Thyroid gland (tissue), 4 donors: ENCODE measurements around the gene MTCH1. TPM values are rescaled to one million over a fixed set of nuclear protein-coding genes. Genes with fewer than 3 reads are reported as not detected.

ENCODE experiments used
- DNase-seq, 2 donors: peaks; one replicate each; pipeline ENCODE4 v3.0.0-alpha.2; 2019
- H3K27ac ChIP-seq, 3 donors: fragments of 200-600 bp; sonication (generic); 1 replicate in 2 of 3; 2 replicates in 1 of 3; pipeline ENCODE4 v1.5.1; 2016 to 2019; ENCODE audit warnings: mild to moderate bottlenecking in 1 of 3, moderate library complexity in 1 of 3
- H3K27me3 ChIP-seq: fragments of 200-600 bp; sonication (generic); one replicate; pipeline ENCODE4 v1.5.1; 2019
- H3K36me3 ChIP-seq, 2 donors: fragments of 200-600 bp; sonication (generic); one replicate each; pipeline ENCODE4 v1.5.1; 2016 to 2019
- H3K4me1 ChIP-seq, 2 donors: fragments of 200-600 bp; sonication (generic); one replicate each; pipeline ENCODE4 v1.5.1; 2017 to 2019
- H3K4me3 ChIP-seq, 3 donors: fragments of 200-600 bp; sonication (generic); replicated peaks in 1 of 3; 1 replicate in 2 of 3; 2 replicates in 1 of 3; pipeline ENCODE4 v1.5.1; 2016; ENCODE audit warnings: mild to moderate bottlenecking in 1 of 3
- H3K9me3 ChIP-seq: fragments of 200-600 bp; sonication (generic); one replicate; pipeline ENCODE4 v1.5.1; 2017
- CTCF ChIP-seq, 6 experiments: fragments of 200-600 bp in 3 of 6; fragments of 450-650 bp in 3 of 6; sonication (generic) in 3 of 6; IDR thresholded peaks; one replicate each; pipeline ENCODE4 v1.5.1; 2016 to 2019; ENCODE audit warnings: antibody characterized with exemption in 6 of 6, mild to moderate bottlenecking in 2 of 6, inconsistent platforms in 1 of 6, moderate library complexity in 1 of 6
- POLR2A ChIP-seq, 2 donors: fragments of 450-650 bp; IDR thresholded peaks; one replicate each; pipeline ENCODE4 v1.6.1; 2017; ENCODE audit warnings: antibody characterized with exemption in 2 of 2, mild to moderate bottlenecking in 2 of 2, moderate library complexity in 1 of 2
- WGBS, 2 donors: methylation state at CpG; one replicate each; pipeline ENCODE4 v1.1.5; 2017; 5-methylcytosine and 5-hydroxymethylcytosine counted together
- intact Hi-C: fragments of 100-400 bp; cut with DNase I; formaldehyde crosslinking; loops from one replicate; pipeline ENCODE4 v1.15.1; 2023
- total RNA-seq, 4 donors: library from RNA; depleted of rRNA; stranded (reverse); fragments of >200 nt; gene quantifications; one replicate each; pipeline ENCODE4 v1.2.3, GENCODE V29; 2016

MTCH1 gene
- total RNA-seq, 4 donors from 2014 or later: 571 to 1,096 (median 866) TPM

- 87 to 90% methylated on average over 15 to 16 of the region's 16 CpGs for WGBS, 2 donors
- H3K4me3 ChIP-seq: no peak overlapping the region
- peak overlapping the region in 2 of 3 donors; percentile 7 to 70 for H3K27ac ChIP-seq
- peaks cover 62 to 67% of the 10 kb centered on the region in 2 donors for H3K4me1 ChIP-seq
- no peaks in the 10 kb centered on the region for H3K9me3 ChIP-seq
- TF ChIP-seq POLR2A (IDR thresholded peaks at IDR 0.05) (no peak), CTCF (IDR thresholded peaks at IDR 0.05) (no peak)
- H3K36me3 ChIP-seq: peaks cover 47 to 62% of the 10 kb centered on the region in 2 donors
- no peaks in the 10 kb centered on the region for H3K27me3 ChIP-seq
- no peak for DNase-seq
- intact Hi-C loops: loop anchor here (5.0 kb wide), 1 partner anchor 56 kb away; no protein-coding TSS in a partner anchor
Measured at GRCh38 chr6:36968266-36968977, 17.6 kb downstream of the MTCH1 start.

- Histone ChIP-seq H3K27ac (no peak overlapping the region), H3K36me3 (peaks cover 47 to 58% of the 10 kb centered on the region in 2 donors), H3K9me3 (no peaks in the 10 kb centered on the region), H3K27me3 (no peaks in the 10 kb centered on the region), H3K4me1 (peaks cover 59 to 66% of the 10 kb centered on the region in 2 donors), H3K4me3 (no peak overlapping the region)
- intact Hi-C loops: loop anchor here (5.0 kb wide), 1 partner anchor 55 kb away; no protein-coding TSS in a partner anchor
- WGBS, 2 donors: 76 to 87% methylated on average over 4 of the region's 4 CpGs
- no peak for DNase-seq
- TF ChIP-seq CTCF (IDR thresholded peaks at IDR 0.05): no peak
- TF ChIP-seq POLR2A (IDR thresholded peaks at IDR 0.05): no peak
Measured at GRCh38 chr6:36967757-36968156, 18.2 kb downstream of the MTCH1 start.

GRCh38 chr6:36967301-36967700 lies 18.7 kb downstream of the MTCH1 start:
- no peak for TF ChIP-seq CTCF (IDR thresholded peaks at IDR 0.05)
- no peak for TF ChIP-seq POLR2A (IDR thresholded peaks at IDR 0.05)
- Histone ChIP-seq H3K27me3 (no peaks in the 10 kb centered on the region), H3K4me3 (no peak overlapping the region), H3K9me3 (no peaks in the 10 kb centered on the region), H3K4me1 (peaks cover 54 to 61% of the 10 kb centered on the region in 2 donors), H3K27ac (no peak overlapping the region), H3K36me3 (peaks cover 47 to 54% of the 10 kb centered on the region in 2 donors)
- DNase-seq: no peak
- intact Hi-C loops: loop anchor here (5.0 kb wide), 1 partner anchor 55 kb away; no protein-coding TSS in a partner anchor
- 86 to 92% methylated on average over 2 to 3 of the region's 3 CpGs for WGBS, 2 donors

- H3K9me3 ChIP-seq: no peaks in the 10 kb centered on the region
- peaks cover 30% of the 10 kb centered on the region in 2 donors for H3K36me3 ChIP-seq
- WGBS, 2 donors: 67 to 79% methylated on average over 4 of the region's 4 CpGs
- TF ChIP-seq CTCF (IDR thresholded peaks at IDR 0.05): no peak
- no peak for TF ChIP-seq POLR2A (IDR thresholded peaks at IDR 0.05)
- peaks cover 31 to 45% of the 10 kb centered on the region in 2 donors for H3K4me1 ChIP-seq
- no peaks in the 10 kb centered on the region for H3K27me3 ChIP-seq
- intact Hi-C loops: loop anchor here (5.0 kb wide), 1 partner anchor 53 kb away; no protein-coding TSS in a partner anchor
- DNase-seq: no peak
- no peak overlapping the region for H3K4me3 ChIP-seq
- peak overlapping the region; percentile 45 to 75 (median 53) for H3K27ac ChIP-seq
Measured at GRCh38 chr6:36964908-36965307, 21.1 kb downstream of the MTCH1 start.

GRCh38 chr6:36964349-36964748 lies 21.6 kb downstream of the MTCH1 start:
- DNase-seq: peak; percentile 54
- TF ChIP-seq POLR2A (IDR thresholded peaks at IDR 0.05) (no peak), CTCF (IDR thresholded peaks at IDR 0.05) (no peak)
- H3K27ac ChIP-seq: peak overlapping the region; percentile 45 to 75 (median 53)
- intact Hi-C loops: no loop called here
- peaks cover 24 to 25% of the 10 kb centered on the region in 2 donors for H3K36me3 ChIP-seq
- no peaks in the 10 kb centered on the region for H3K27me3 ChIP-seq
- H3K4me3 ChIP-seq: no peak overlapping the region
- 50 to 53% methylated on average over 6 of the region's 6 CpGs for WGBS, 2 donors
- H3K4me1 ChIP-seq: peaks cover 25 to 39% of the 10 kb centered on the region in 2 donors
- H3K9me3 ChIP-seq: no peaks in the 10 kb centered on the region
